Stimulated activated CD8-positive, alpha-beta memory T cell treated with anti-CD3 and anti-CD28 coated beads, Interleukin-2, amount 100 ng/mL, for 48 hours (primary cell): ENCODE results near the gene PODNL1.

Source experiments
- DNase-seq, 2 donors: peaks; one replicate each; pipeline ENCODE4 v3.0.0-alpha.2; 2020; ENCODE audit warnings: low read depth in 2 of 2

Gene PODNL1

DNA sequence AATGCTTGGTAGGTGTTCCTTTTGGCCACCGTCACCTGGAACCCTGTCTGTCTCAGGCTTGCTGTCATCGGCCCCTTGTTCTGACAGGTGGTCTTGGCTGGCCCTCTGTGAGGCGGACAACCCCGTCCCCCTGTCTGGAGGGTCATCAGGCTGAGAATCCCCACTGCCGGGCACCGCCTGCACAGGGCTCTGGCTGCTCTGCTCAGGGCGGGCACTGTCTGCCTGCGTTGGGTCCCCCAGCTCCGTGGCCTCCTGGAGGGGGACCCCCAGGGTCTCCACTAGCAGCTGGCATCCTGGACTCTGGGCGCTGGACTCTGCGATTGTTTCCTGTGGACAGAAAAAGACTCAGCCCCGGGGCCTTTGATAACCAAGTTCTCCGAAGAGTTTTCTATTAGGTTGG lies 48.1 kb downstream of the PODNL1 start:
- DNase-seq: no peak

- DNase-seq: no peak
These were observed 49.9 kb downstream of the PODNL1 start for GRCh38 chr19:13888281-13888680.

- DNase-seq: no peak
These were observed 50.7 kb downstream of the PODNL1 start for GRCh38 chr19:13887517-13887916.

GRCh38 chr19:13887018-13887436 lies 51.2 kb downstream of the PODNL1 start:
- no peak for DNase-seq

DNA sequence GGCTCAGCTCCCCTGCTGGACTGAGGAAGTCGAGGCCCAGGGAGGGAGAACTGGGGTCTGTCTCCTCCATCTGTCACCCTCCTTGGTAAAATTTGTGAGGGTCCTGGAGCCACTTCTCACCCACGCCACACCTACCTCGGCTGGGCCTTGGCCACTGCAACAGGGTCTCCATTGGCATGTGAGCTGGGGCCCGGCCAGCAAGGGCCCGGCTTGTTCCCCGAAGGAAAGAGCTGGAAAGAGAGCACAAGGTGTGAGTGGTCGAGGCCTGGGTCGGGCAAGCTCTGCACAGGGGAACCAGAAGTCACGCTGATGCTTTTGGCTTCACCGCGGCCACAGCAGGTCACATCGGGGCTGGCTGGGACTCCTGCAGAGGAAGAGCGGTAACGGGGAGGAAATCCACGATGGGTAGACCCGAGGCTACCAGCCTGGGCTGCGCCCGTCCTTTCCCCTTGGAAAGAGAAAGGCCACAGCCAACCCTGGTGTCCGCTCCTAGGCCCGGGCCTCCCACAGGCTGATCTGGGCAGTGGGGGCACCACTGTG lies 52.3 kb downstream of the PODNL1 start:
- DNase-seq: no peak

- DNase-seq: no peak
These were observed 53.3 kb downstream of the PODNL1 start for GRCh38 chr19:13884726-13885591.

DNA sequence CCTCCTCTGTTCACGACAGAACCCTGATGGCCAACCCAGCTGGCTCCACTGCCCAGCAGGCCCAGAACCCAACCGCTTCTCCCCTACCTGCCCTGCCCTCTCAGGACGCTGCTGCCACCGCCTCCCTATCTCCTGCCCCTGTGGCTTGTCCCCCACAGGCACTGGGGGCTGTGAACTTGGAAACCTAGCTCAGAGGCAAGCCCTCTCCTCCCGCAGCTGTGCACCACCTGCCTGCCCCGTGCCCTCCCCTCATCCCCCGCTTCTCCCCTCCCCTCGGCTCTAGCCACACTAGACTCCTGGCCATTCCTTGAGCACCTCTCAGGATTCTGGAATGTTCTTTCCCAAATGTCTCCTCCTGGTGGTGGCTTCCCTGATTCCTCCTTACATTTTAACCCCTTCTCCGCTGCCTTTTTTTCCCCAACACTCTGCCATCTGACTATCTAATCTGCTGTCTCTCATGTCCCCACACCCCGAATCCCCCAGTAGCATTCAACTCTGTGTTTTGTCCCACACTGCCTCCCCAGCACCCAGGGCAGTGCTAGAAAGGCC lies 54.6 kb downstream of the PODNL1 start:
- no peak for DNase-seq

GRCh38 chr19:13882836-13883235 lies 55.4 kb downstream of the PODNL1 start:
- DNase-seq: no peak

GRCh38 chr19:13882419-13882795 lies 55.8 kb downstream of the PODNL1 start:
- no peak for DNase-seq

- DNase-seq: no peak
These were observed 56.4 kb downstream of the PODNL1 start for GRCh38 chr19:13881692-13882418.

DNA sequence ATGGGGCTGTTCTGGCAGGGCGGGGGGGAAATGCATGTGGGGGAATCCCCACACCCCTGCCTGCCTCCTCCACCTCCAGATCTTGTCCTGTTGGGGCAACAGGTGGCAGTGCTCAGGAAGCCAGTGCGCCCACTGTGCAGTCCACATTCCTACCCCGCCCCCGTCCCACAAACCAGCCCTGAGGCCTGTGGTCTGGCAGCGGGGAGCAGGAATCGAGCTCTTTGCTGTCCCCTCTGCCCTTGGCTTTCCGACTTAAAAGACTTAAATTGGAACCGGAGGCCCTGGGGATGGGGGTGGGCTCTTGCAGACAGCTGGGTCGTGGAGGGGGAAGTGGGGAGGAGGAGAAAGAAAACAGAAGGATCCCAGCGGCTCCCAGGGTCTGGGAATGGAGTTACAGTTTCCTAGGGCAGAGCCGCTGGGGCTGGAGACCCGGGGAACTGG lies 56.9 kb downstream of the PODNL1 start:
- DNase-seq: no peak
